ENCODE measurements around the gene TXNDC8.

GRCh38 chr9:110371411-110372007 lies 33.8 kb upstream of the TXNDC8 start:
- TF ChIP-seq POLR2A (IDR thresholded peaks at IDR 0.05; ENCODE audit: low read depth, low read length) (no peak), TAF1 (IDR thresholded peaks at IDR 0.05; ENCODE audit: borderline replicate concordance, low read depth, low read length) (no peak)
